DMS79 (cell line): ENCODE data around the gene NRN1.
A peak's percentile ranks its signal among the peaks of the same experiment; 100 is the strongest.
"Not testable (repeated sequence)": the region's sequence is repeated elsewhere in the genome, so short reads cannot be mapped to it uniquely, and the experiment has no call there.

Experiments used
- DNase-seq: peaks from one replicate; lab custom pipeline; 2025; lab: John Stamatoyannopoulos, UW

The NRN1 gene

GRCh38 chr6:6006428-6007365 lies at the start of gene NRN1:
Gene NRN1 (minus strand): TSS chr6:6006925. CDS start chr6:6006749, 176 bp downstream.
- DNase-seq = no peak

GRCh38 chr6:6052216-6052615 lies 45.5 kb upstream of the NRN1 start:
- no peak for DNase-seq

- DNase-seq = no peak
These were observed 40.0 kb upstream of the NRN1 start for GRCh38 chr6:6046716-6047115.

GRCh38 chr6:6039946-6040509 lies 33.3 kb upstream of the NRN1 start:
- DNase-seq = no peak

- no peak for DNase-seq
These were observed 30.5 kb upstream of the NRN1 start for GRCh38 chr6:6037179-6037578.

- no peak for DNase-seq
These were observed 27.1 kb upstream of the NRN1 start for GRCh38 chr6:6033858-6034257.

GRCh38 chr6:6026513-6027205 lies 19.9 kb upstream of the NRN1 start:
- DNase-seq = no peak

GRCh38 chr6:6025736-6026135 lies 19.0 kb upstream of the NRN1 start:
- DNase-seq = no peak

GRCh38 chr6:6024220-6024619 lies 17.5 kb upstream of the NRN1 start:
- no peak for DNase-seq

- DNase-seq = not testable (repeated sequence)
These were observed 16.1 kb upstream of the NRN1 start for GRCh38 chr6:6022841-6023240.

GRCh38 chr6:6008648-6009421 lies 2.1 kb upstream of the NRN1 start:
- peak; percentile 53 for DNase-seq

GRCh38 chr6:6008089-6008647 lies 1.4 kb upstream of the NRN1 start:
- no peak for DNase-seq

- DNase-seq = peak; percentile 39
These were observed 802 bp upstream of the NRN1 start for GRCh38 chr6:6007366-6008088.

- no peak for DNase-seq
These were observed 708 bp downstream of the NRN1 start for GRCh38 chr6:6006006-6006427.

GRCh38 chr6:6005051-6006005 lies 1.4 kb downstream of the NRN1 start:
- DNase-seq = no peak

- DNase-seq = no peak
These were observed 2.2 kb downstream of the NRN1 start for GRCh38 chr6:6004390-6004995.

- DNase-seq = no peak
These were observed 2.9 kb downstream of the NRN1 start for GRCh38 chr6:6003621-6004366.

GRCh38 chr6:6002848-6003620 lies 3.7 kb downstream of the NRN1 start:
- no peak for DNase-seq
